Lower lobe of right lung (tissue), 2 donors: ENCODE results near the gene CLEC19A. TPM values are rescaled to one million over a fixed set of nuclear protein-coding genes. Genes with fewer than 3 reads are reported as not detected.
A peak's percentile ranks its signal among the peaks of the same experiment; 100 is the strongest.

Experiments
- ATAC-seq, 2 donors: fragments of 200-7000 bp; cut with Tn5 transposase; one replicate each; pipeline ENCODE4 v1.9.1; 2020 to 2022; ENCODE audit warnings: mild to moderate bottlenecking in 2 of 2, moderate library complexity in 2 of 2
- DNase-seq: peaks from one replicate; pipeline ENCODE4 v3.0.0-alpha.2; 2020
- H3K27ac ChIP-seq: fragments of 200-600 bp; one replicate; pipeline ENCODE4 v1.8.0; 2022
- H3K27me3 ChIP-seq: fragments of 200-600 bp; one replicate; pipeline ENCODE4 v1.8.0; 2022; ENCODE audit warnings: low read depth
- H3K36me3 ChIP-seq: fragments of 200-600 bp; one replicate; pipeline ENCODE4 v1.8.0; 2022; ENCODE audit warnings: mild to moderate bottlenecking
- H3K4me1 ChIP-seq: fragments of 200-600 bp; one replicate; pipeline ENCODE4 v1.8.0; 2022
- H3K4me3 ChIP-seq: fragments of 200-600 bp; one replicate; pipeline ENCODE4 v1.8.0; 2022; ENCODE audit warnings: mild to moderate bottlenecking
- H3K9me3 ChIP-seq: fragments of 200-600 bp; one replicate; pipeline ENCODE4 v1.8.0; 2022
- CTCF ChIP-seq: fragments of 200-600 bp; IDR thresholded peaks from one replicate; pipeline ENCODE4 v1.8.0; 2022; ENCODE audit warnings: antibody characterized with exemption, mild to moderate bottlenecking
- intact Hi-C: fragments of 100-400 bp; cut with DNase I; formaldehyde crosslinking; loops from one replicate; pipeline ENCODE4 v1.11.0; 2022
- total RNA-seq: library from RNA; stranded (reverse); fragmentation: NEBNext Ultra II Directional; extraction: Animal tissue kit (Norgen Biotek cat#: 25700); gene quantifications from one replicate; pipeline ENCODE4 v1.2.1, GENCODE V29; 2021
- donor health status: DM: no; HTN: yes; CAD: no; lungs with severe emphysema.

CLEC19A gene
- total RNA-seq, 1 donor from 2014 or later = not detected

GRCh38 chr16:19283637-19284036 is 1.9 kb upstream of the CLEC19A start:
- H3K4me3 ChIP-seq = no peak overlapping the region
- intact Hi-C loops = no loop called here
- no peak for TF ChIP-seq CTCF
- no peaks in the 10 kb centered on the region for H3K4me1 ChIP-seq
- H3K27me3 ChIP-seq = no peaks in the 10 kb centered on the region
- no peak for ATAC-seq
- no peak overlapping the region for H3K27ac ChIP-seq
- no peak for DNase-seq
- H3K9me3 ChIP-seq = no peaks in the 10 kb centered on the region
- H3K36me3 ChIP-seq = no peaks in the 10 kb centered on the region

GRCh38 chr16:19284207-19284606 is 1.3 kb upstream of the CLEC19A start:
- Histone ChIP-seq H3K27me3 (no peaks in the 10 kb centered on the region), H3K4me1 (no peaks in the 10 kb centered on the region), H3K4me3 (no peak overlapping the region), H3K36me3 (no peaks in the 10 kb centered on the region), H3K27ac (no peak overlapping the region), H3K9me3 (no peaks in the 10 kb centered on the region)
- no peak for TF ChIP-seq CTCF
- DNase-seq (peak; percentile 51), ATAC-seq (peak; percentile 77 to 89)
- intact Hi-C loops = no loop called here

GRCh38 chr16:19286827-19287226 is 1.3 kb downstream of the CLEC19A start:
- no peak for TF ChIP-seq CTCF
- Histone ChIP-seq H3K27me3 (no peaks in the 10 kb centered on the region), H3K36me3 (no peaks in the 10 kb centered on the region), H3K9me3 (no peaks in the 10 kb centered on the region), H3K27ac (no peak overlapping the region), H3K4me1 (no peaks in the 10 kb centered on the region), H3K4me3 (no peak overlapping the region)
- intact Hi-C loops = no loop called here
- no peak for DNase-seq
- no peak for ATAC-seq

GRCh38 chr16:19287241-19287640 is 1.7 kb downstream of the CLEC19A start:
- H3K27ac ChIP-seq = no peak overlapping the region
- H3K4me1 ChIP-seq = no peaks in the 10 kb centered on the region
- no peak for TF ChIP-seq CTCF
- intact Hi-C loops = no loop called here
- no peaks in the 10 kb centered on the region for H3K36me3 ChIP-seq
- DNase-seq (no peak), ATAC-seq (no peak)
- no peak overlapping the region for H3K4me3 ChIP-seq
- no peaks in the 10 kb centered on the region for H3K27me3 ChIP-seq
- H3K9me3 ChIP-seq = no peaks in the 10 kb centered on the region

GRCh38 chr16:19288872-19289799 is 3.6 kb downstream of the CLEC19A start:
- intact Hi-C loops = no loop called here
- no peaks in the 10 kb centered on the region for H3K36me3 ChIP-seq
- H3K27ac ChIP-seq = no peak overlapping the region
- no peaks in the 10 kb centered on the region for H3K4me1 ChIP-seq
- DNase-seq = no peak
- no peaks in the 10 kb centered on the region for H3K27me3 ChIP-seq
- H3K4me3 ChIP-seq = no peak overlapping the region
- no peaks in the 10 kb centered on the region for H3K9me3 ChIP-seq
- ATAC-seq = peak in 1 of 2 donors; percentile 52
- no peak for TF ChIP-seq CTCF
